HEK293 (cell line): Measurements from ENCODE around the gene UNC5B.

ENCODE experiments used
- CTCF ChIA-PET: fragments of 350-600 bp; formaldehyde crosslinking; extraction: SDS; loops from one replicate; lab custom pipeline; 2021; ENCODE audit warnings: antibody characterized with exemption; lab: Yijun Ruan, JAX
- POLR2A ChIA-PET: fragments of 300-600 bp; formaldehyde crosslinking; extraction: SDS; loops from one replicate; lab custom pipeline; 2020; ENCODE audit warnings: antibody characterized with exemption, inconsistent platforms; lab: Yijun Ruan, JAX
- H3K27ac ChIP-seq: fragments of 200-500 bp; sonication (Bioruptor generic); 2 replicates; pipeline ENCODE4 v1.5.1; 2014; ENCODE audit warnings: low read depth, low read length, control low read depth, inconsistent platforms; ENCODE audit errors: extremely low read depth
- H3K36me3 ChIP-seq, 2 experiments: fragments of 200-500 bp in 1 of 2; sonication (Bioruptor generic) in 1 of 2; 1 replicate in 1 of 2; 2 replicates in 1 of 2; pipeline ENCODE4 v1.5.1; 2014 to 2017; ENCODE audit warnings: inconsistent platforms in 2 of 2, low read length in 2 of 2; ENCODE audit not compliant: control insufficient read depth in 2 of 2, insufficient read depth in 1 of 2
- H3K4me1 ChIP-seq: fragments of 200-500 bp; sonication (Bioruptor generic); 2 replicates; pipeline ENCODE4 v1.5.1; 2014; ENCODE audit warnings: mild to moderate bottlenecking, low read length, inconsistent platforms; ENCODE audit not compliant: control insufficient read depth, insufficient read depth
- H3K4me3 ChIP-seq: 2 replicates; pipeline ENCODE4 v1.5.1; 2011; ENCODE audit warnings: low read depth, mild to moderate bottlenecking, control low read depth, low read length, moderate library complexity
- H3K9me3 ChIP-seq: fragments of 200-500 bp; sonication (Bioruptor generic); 2 replicates; pipeline ENCODE4 v1.5.1; 2014; ENCODE audit warnings: low read depth, low read length, inconsistent platforms; ENCODE audit not compliant: control insufficient read depth, insufficient read depth
- PRDM2 ChIP-seq: fragments of 450-650 bp; formaldehyde crosslinking; IDR thresholded peaks from 2 replicates; pipeline ENCODE4 v1.5.1; 2016; ENCODE audit warnings: missing biosample characterization, missing genetic modification characterization, borderline replicate concordance
- SCRT2 ChIP-seq: fragments of 450-650 bp; formaldehyde crosslinking; IDR thresholded peaks from 2 replicates; pipeline ENCODE4 v1.5.1; 2016; ENCODE audit warnings: missing biosample characterization, missing genetic modification characterization
- ZBTB8A ChIP-seq: fragments of 450-650 bp; formaldehyde crosslinking; IDR thresholded peaks from 2 replicates; pipeline ENCODE4 v1.5.1; 2016; ENCODE audit warnings: missing biosample characterization, missing genetic modification characterization
- ZFP69B ChIP-seq: fragments of 450-650 bp; formaldehyde crosslinking; IDR thresholded peaks from 2 replicates; pipeline ENCODE4 v1.5.1; 2016; ENCODE audit warnings: missing biosample characterization, missing genetic modification characterization
- ZNF140 ChIP-seq: fragments of 450-650 bp; formaldehyde crosslinking; IDR thresholded peaks from 2 replicates; pipeline ENCODE4 v1.5.1; 2016; ENCODE audit warnings: missing biosample characterization, missing genetic modification characterization
- ZNF174 ChIP-seq: fragments of 450-650 bp; formaldehyde crosslinking; IDR thresholded peaks from 2 replicates; pipeline ENCODE4 v1.5.0; 2017; ENCODE audit warnings: missing biosample characterization, mild to moderate bottlenecking, missing genetic modification characterization
- ZNF280D ChIP-seq: fragments of 450-650 bp; formaldehyde crosslinking; IDR thresholded peaks from 2 replicates; pipeline ENCODE4 v1.5.1; 2016; ENCODE audit warnings: missing biosample characterization, missing genetic modification characterization
- ZNF362 ChIP-seq: fragments of 450-650 bp; formaldehyde crosslinking; IDR thresholded peaks from 2 replicates; pipeline ENCODE4 v1.5.1; 2016; ENCODE audit warnings: missing biosample characterization, missing genetic modification characterization
- ZNF366 ChIP-seq: fragments of 450-650 bp; formaldehyde crosslinking; conservative IDR thresholded peaks from 2 replicates; pipeline ENCODE4 v1.5.1; 2016; ENCODE audit warnings: missing biosample characterization, missing genetic modification characterization
- ZNF37A ChIP-seq: fragments of 450-650 bp; IDR thresholded peaks from 2 replicates; pipeline ENCODE4 v1.5.1; 2018; ENCODE audit warnings: missing biosample characterization, missing genetic modification characterization
- ZNF423 ChIP-seq: fragments of 450-650 bp; formaldehyde crosslinking; IDR thresholded peaks from 2 replicates; pipeline ENCODE4 v1.5.1; 2016; ENCODE audit warnings: missing biosample characterization, missing genetic modification characterization
- ZNF571 ChIP-seq: fragments of 450-650 bp; formaldehyde crosslinking; IDR thresholded peaks from 2 replicates; pipeline ENCODE4 v1.5.0; 2017; ENCODE audit warnings: missing biosample characterization, missing genetic modification characterization
- ZNF792 ChIP-seq: fragments of 450-650 bp; formaldehyde crosslinking; IDR thresholded peaks from 2 replicates; pipeline ENCODE4 v1.5.1; 2016; ENCODE audit warnings: missing biosample characterization, missing genetic modification characterization
- TF ChIP-seq, protein P1 (sequence below): fragments of 450-650 bp; formaldehyde crosslinking; IDR thresholded peaks from 2 replicates; pipeline ENCODE4 v1.5.1; 2016; ENCODE audit warnings: missing biosample characterization, missing genetic modification characterization
- TF ChIP-seq, protein P2 (sequence below): fragments of 450-650 bp; formaldehyde crosslinking; IDR thresholded peaks from 2 replicates; pipeline ENCODE4 v1.5.1; 2016; ENCODE audit warnings: missing biosample characterization, missing genetic modification characterization

UNC5B gene

DNA sequence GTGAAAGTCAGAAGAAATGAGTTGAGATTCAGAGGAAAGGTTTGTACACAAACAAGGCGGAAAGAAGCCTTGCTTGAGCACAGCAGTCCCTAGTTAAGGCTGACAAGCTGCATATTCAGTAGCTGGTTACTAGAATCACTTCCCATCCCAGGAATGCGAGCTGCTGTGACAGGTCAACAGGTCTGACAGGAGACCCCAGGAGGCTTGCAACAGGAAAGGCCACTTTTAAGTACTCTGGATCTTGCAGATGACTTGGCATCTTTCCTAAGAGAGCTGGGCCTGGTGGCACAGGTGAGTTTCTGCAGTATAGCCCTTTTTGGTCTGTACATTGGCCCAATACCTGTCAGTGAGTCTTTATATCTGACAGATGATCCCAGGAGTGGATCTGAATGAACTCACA lies 35.7 kb upstream of the UNC5B start:
- no peaks in the 10 kb centered on the region for H3K4me1 ChIP-seq
- TF ChIP-seq ZNF362 (tag by site-specific recombination) (no peak), PRDM2 (tag by site-specific recombination) (no peak), SCRT2 (no peak), ZNF423 (tag by site-specific recombination) (no peak), ZNF366 (no peak), ZFP69B (tag by site-specific recombination) (no peak), ZNF571 (no peak), ZNF792 (tag by site-specific recombination) (no peak), ZNF37A (tag by site-specific recombination) (no peak), ZNF140 (tag by site-specific recombination) (no peak), ZNF174 (tag by site-specific recombination) (no peak), ZNF280D (no peak), ZBTB8A (tag by site-specific recombination) (no peak)
- TF ChIP-seq, protein P1, sequence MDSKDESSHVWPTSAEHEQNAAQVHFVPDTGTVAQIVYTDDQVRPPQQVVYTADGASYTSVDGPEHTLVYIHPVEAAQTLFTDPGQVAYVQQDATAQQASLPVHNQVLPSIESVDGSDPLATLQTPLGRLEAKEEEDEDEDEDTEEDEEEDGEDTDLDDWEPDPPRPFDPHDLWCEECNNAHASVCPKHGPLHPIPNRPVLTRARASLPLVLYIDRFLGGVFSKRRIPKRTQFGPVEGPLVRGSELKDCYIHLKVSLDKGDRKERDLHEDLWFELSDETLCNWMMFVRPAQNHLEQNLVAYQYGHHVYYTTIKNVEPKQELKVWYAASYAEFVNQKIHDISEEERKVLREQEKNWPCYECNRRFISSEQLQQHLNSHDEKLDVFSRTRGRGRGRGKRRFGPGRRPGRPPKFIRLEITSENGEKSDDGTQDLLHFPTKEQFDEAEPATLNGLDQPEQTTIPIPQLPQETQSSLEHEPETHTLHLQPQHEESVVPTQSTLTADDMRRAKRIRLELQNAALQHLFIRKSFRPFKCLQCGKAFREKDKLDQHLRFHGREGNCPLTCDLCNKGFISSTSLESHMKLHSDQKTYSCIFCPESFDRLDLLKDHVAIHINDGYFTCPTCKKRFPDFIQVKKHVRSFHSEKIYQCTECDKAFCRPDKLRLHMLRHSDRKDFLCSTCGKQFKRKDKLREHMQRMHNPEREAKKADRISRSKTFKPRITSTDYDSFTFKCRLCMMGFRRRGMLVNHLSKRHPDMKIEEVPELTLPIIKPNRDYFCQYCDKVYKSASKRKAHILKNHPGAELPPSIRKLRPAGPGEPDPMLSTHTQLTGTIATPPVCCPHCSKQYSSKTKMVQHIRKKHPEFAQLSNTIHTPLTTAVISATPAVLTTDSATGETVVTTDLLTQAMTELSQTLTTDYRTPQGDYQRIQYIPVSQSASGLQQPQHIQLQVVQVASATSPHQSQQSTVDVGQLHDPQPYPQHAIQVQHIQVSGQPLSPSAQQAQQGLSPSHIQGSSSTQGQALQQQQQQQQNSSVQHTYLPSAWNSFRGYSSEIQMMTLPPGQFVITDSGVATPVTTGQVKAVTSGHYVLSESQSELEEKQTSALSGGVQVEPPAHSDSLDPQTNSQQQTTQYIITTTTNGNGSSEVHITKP (tag by site-specific recombination), result no peak
- TF ChIP-seq, protein P2, sequence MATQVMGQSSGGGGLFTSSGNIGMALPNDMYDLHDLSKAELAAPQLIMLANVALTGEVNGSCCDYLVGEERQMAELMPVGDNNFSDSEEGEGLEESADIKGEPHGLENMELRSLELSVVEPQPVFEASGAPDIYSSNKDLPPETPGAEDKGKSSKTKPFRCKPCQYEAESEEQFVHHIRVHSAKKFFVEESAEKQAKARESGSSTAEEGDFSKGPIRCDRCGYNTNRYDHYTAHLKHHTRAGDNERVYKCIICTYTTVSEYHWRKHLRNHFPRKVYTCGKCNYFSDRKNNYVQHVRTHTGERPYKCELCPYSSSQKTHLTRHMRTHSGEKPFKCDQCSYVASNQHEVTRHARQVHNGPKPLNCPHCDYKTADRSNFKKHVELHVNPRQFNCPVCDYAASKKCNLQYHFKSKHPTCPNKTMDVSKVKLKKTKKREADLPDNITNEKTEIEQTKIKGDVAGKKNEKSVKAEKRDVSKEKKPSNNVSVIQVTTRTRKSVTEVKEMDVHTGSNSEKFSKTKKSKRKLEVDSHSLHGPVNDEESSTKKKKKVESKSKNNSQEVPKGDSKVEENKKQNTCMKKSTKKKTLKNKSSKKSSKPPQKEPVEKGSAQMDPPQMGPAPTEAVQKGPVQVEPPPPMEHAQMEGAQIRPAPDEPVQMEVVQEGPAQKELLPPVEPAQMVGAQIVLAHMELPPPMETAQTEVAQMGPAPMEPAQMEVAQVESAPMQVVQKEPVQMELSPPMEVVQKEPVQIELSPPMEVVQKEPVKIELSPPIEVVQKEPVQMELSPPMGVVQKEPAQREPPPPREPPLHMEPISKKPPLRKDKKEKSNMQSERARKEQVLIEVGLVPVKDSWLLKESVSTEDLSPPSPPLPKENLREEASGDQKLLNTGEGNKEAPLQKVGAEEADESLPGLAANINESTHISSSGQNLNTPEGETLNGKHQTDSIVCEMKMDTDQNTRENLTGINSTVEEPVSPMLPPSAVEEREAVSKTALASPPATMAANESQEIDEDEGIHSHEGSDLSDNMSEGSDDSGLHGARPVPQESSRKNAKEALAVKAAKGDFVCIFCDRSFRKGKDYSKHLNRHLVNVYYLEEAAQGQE (tag by site-specific recombination), result no peak
- H3K27ac ChIP-seq, result no peak overlapping the region
- H3K9me3 ChIP-seq, result no peaks in the 10 kb centered on the region
- no peak overlapping the region for H3K4me3 ChIP-seq
- H3K36me3 ChIP-seq, result no peaks in the 10 kb centered on the region
- ChIA-PET CTCF (interaction anchor here (1.3 kb wide), 1 partner anchor 32 kb away, joined by 3 read pairs; no protein-coding TSS in a partner anchor), POLR2A (no interaction called here)
